Fibroblast of skin of right quadriceps (primary cell): ENCODE measurements around the gene ERCC6L.

Source experiments
- DNase-seq: peaks from one replicate; pipeline ENCODE4 v3.0.0-alpha.2; 2013

ERCC6L gene

GRCh38 chrX:72158773-72159172, 80.1 kb downstream of the ERCC6L start:
- no peak for DNase-seq
